Tibial nerve (tissue), 4 donors: Measurements from ENCODE around the gene KSR1. TPM values are rescaled to one million over a fixed set of nuclear protein-coding genes. Genes with fewer than 3 reads are reported as not detected.

ENCODE experiments used
- DNase-seq, 2 donors: peaks; one replicate each; pipeline ENCODE4 v3.0.0-alpha.2; 2019; ENCODE audit warnings: low spot score in 2 of 2
- H3K27ac ChIP-seq, 4 donors: fragments of 200-600 bp; sonication (generic) in 3 of 4; one replicate each; pipeline ENCODE4 v1.5.1; 2017 to 2019; ENCODE audit warnings: mild to moderate bottlenecking in 1 of 4
- H3K27me3 ChIP-seq, 2 donors: fragments of 200-600 bp; sonication (generic) in 1 of 2; one replicate each; pipeline versions ENCODE4 v1.5.1 to v1.6.0; 2017 to 2019
- H3K36me3 ChIP-seq, 3 donors: fragments of 200-600 bp; sonication (generic); one replicate each; pipeline ENCODE4 v1.5.1; 2018 to 2019
- H3K4me1 ChIP-seq, 4 donors: fragments of 200-600 bp; sonication (generic) in 3 of 4; one replicate each; pipeline ENCODE4 v1.5.1; 2017 to 2019
- H3K4me3 ChIP-seq, 4 donors: fragments of 200-600 bp; sonication (generic) in 3 of 4; one replicate each; pipeline ENCODE4 v1.5.1; 2017 to 2019; ENCODE audit warnings: mild to moderate bottlenecking in 1 of 4, moderate library complexity in 1 of 4
- H3K9me3 ChIP-seq, 4 donors: fragments of 200-600 bp; sonication (generic) in 3 of 4; one replicate each; pipeline ENCODE4 v1.5.1; 2017 to 2019
- CTCF ChIP-seq, 5 experiments: fragments of 200-600 bp in 3 of 5; fragments of 450-650 bp in 2 of 5; sonication (generic) in 3 of 5; IDR thresholded peaks; one replicate each; pipeline ENCODE4 v1.5.1; 2016 to 2019; ENCODE audit warnings: antibody characterized with exemption in 5 of 5, mild to moderate bottlenecking in 3 of 5, moderate library complexity in 2 of 5
- EP300 ChIP-seq, 2 donors: sonication (generic); formaldehyde crosslinking; IDR thresholded peaks; one replicate each; pipeline ENCODE4 v1.6.1; 2017; ENCODE audit warnings: antibody characterized with exemption in 2 of 2, mild to moderate bottlenecking in 1 of 2
- POLR2A ChIP-seq, 2 donors: fragments of 450-650 bp; IDR thresholded peaks; one replicate each; pipeline ENCODE4 v1.6.1; 2017; ENCODE audit warnings: antibody characterized with exemption in 2 of 2, mild to moderate bottlenecking in 2 of 2, moderate library complexity in 2 of 2
- WGBS, 2 donors: methylation state at CpG; one replicate each; pipeline ENCODE4 v1.1.5; 2018; 5-methylcytosine and 5-hydroxymethylcytosine counted together
- total RNA-seq, 4 donors: library from RNA; depleted of rRNA; stranded (reverse); fragments of >200 nt; gene quantifications; one replicate each; pipeline ENCODE4 v1.1.0, GENCODE V29; 2016

KSR1 gene
- total RNA-seq, 4 donors from 2014 or later = 45.1 to 110 (median 54.2) TPM

- TF ChIP-seq EP300 (IDR thresholded peaks at IDR 0.05) (no peak), POLR2A (IDR thresholded peaks at IDR 0.05) (no peak), CTCF (IDR thresholded peaks at IDR 0.05) (no peak)
- no peaks in the 10 kb centered on the region for H3K36me3 ChIP-seq
- H3K4me3 ChIP-seq = no peak overlapping the region
- peak overlapping the region; percentile 60 to 85 (median 68) for H3K27ac ChIP-seq
- DNase-seq = no peak
- 62 to 67% methylated on average over 18 to 19 of the region's 20 CpGs for WGBS, 2 donors
- peaks cover 0 to 47% (median 19%) of the 10 kb centered on the region in 4 donors for H3K4me1 ChIP-seq
- H3K27me3 ChIP-seq = no peaks in the 10 kb centered on the region
- no peaks in the 10 kb centered on the region for H3K9me3 ChIP-seq
Observed at GRCh38 chr17:27577121-27577761, 121.0 kb downstream of the KSR1 start.

- no peak for DNase-seq
- 63 to 74% methylated on average over 10 of the region's 10 CpGs for WGBS, 2 donors
- Histone ChIP-seq H3K36me3 (peaks cover 0 to 7% (median 0%) of the 10 kb centered on the region in 3 donors), H3K27ac (peak overlapping the region; percentile 60 to 85 (median 68)), H3K4me3 (no peak overlapping the region), H3K27me3 (no peaks in the 10 kb centered on the region), H3K4me1 (peaks cover 0 to 47% (median 19%) of the 10 kb centered on the region in 4 donors), H3K9me3 (no peaks in the 10 kb centered on the region)
- no peak for TF ChIP-seq EP300 (IDR thresholded peaks at IDR 0.05)
- no peak for TF ChIP-seq POLR2A (IDR thresholded peaks at IDR 0.05)
- TF ChIP-seq CTCF (IDR thresholded peaks at IDR 0.05) = no peak
Observed at GRCh38 chr17:27577884-27578717, 121.9 kb downstream of the KSR1 start.

DNA sequence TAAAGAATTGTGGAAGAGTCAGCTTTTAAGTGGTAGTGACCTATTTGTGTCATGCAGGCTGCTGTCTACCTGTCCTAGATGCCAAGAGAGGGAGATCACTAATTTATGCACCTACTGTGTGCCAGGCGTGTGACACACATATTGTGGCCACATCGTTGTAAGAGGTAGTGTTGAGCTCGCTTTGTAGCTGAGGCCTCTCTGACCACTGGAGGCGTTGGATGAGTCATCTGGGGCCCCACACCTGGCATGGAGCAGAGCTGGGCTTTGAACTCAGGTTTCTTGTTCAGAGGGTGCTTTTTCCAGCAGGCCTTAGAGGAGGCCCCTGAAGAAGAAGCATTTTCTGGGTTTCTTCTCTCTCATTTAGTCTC, 122.5 kb downstream of the KSR1 start:
- Histone ChIP-seq H3K27ac (peak overlapping the region; percentile 60 to 85 (median 68)), H3K4me1 (peaks cover 0 to 47% (median 19%) of the 10 kb centered on the region in 4 donors), H3K4me3 (no peak overlapping the region), H3K9me3 (no peaks in the 10 kb centered on the region), H3K36me3 (peaks cover 0 to 13% (median 0%) of the 10 kb centered on the region in 3 donors), H3K27me3 (no peaks in the 10 kb centered on the region)
- WGBS, 2 donors = 90% methylated on average over 4 of the region's 4 CpGs
- no peak for DNase-seq
- TF ChIP-seq CTCF (IDR thresholded peaks at IDR 0.05) (no peak), EP300 (IDR thresholded peaks at IDR 0.05) (no peak), POLR2A (IDR thresholded peaks at IDR 0.05) (no peak)

- Histone ChIP-seq H3K27ac (peak overlapping the region in 2 of 4 donors; percentile 61 to 85), H3K27me3 (no peaks in the 10 kb centered on the region), H3K36me3 (peaks cover 0 to 17% (median 0%) of the 10 kb centered on the region in 3 donors), H3K9me3 (no peaks in the 10 kb centered on the region), H3K4me1 (peaks cover 0 to 45% (median 19%) of the 10 kb centered on the region in 4 donors), H3K4me3 (no peak overlapping the region)
- no peak for DNase-seq
- 95 to 100% methylated on average over 3 of the region's 3 CpGs for WGBS, 2 donors
- TF ChIP-seq POLR2A (IDR thresholded peaks at IDR 0.05) (no peak), EP300 (IDR thresholded peaks at IDR 0.05) (no peak), CTCF (IDR thresholded peaks at IDR 0.05) (no peak)
Observed at GRCh38 chr17:27579304-27579703, 123.1 kb downstream of the KSR1 start.

GRCh38 chr17:27579897-27580321, 123.7 kb downstream of the KSR1 start:
- 87 to 91% methylated on average over 4 of the region's 4 CpGs for WGBS, 2 donors
- Histone ChIP-seq H3K9me3 (no peaks in the 10 kb centered on the region), H3K4me3 (no peak overlapping the region), H3K27ac (no peak overlapping the region), H3K4me1 (peaks cover 0 to 38% (median 19%) of the 10 kb centered on the region in 4 donors), H3K36me3 (peaks cover 0 to 21% (median 0%) of the 10 kb centered on the region in 3 donors), H3K27me3 (no peaks in the 10 kb centered on the region)
- DNase-seq = no peak
- no peak for TF ChIP-seq POLR2A (IDR thresholded peaks at IDR 0.05)
- TF ChIP-seq EP300 (IDR thresholded peaks at IDR 0.05) = no peak
- no peak for TF ChIP-seq CTCF (IDR thresholded peaks at IDR 0.05)
